Astrocyte (in vitro differentiated cells and primary cell): ENCODE measurements around the gene THRA. TPM values are rescaled to one million over a fixed set of nuclear protein-coding genes. Genes with fewer than 3 reads are reported as not detected.
A peak's percentile ranks its signal among the peaks of the same experiment; 100 is the strongest.

Source experiments
- DNase-seq: peaks from one replicate; pipeline ENCODE4 v3.0.0-alpha.2; 2010; ENCODE audit warnings: low read depth
- FAIRE-seq: peaks from 2 replicates; lab custom pipeline; 2011; peaks lifted over from hg19 to GRCh38; lab: Jason Lieb, UNC
- H2AFZ ChIP-seq: 2 replicates; pipeline ENCODE4 v1.6.0; 2012; ENCODE audit warnings: low read depth, low read length, inconsistent platforms
- H3K27ac ChIP-seq: 2 replicates; pipeline ENCODE4 v1.5.1; 2011; ENCODE audit warnings: low read depth, low read length, inconsistent platforms
- H3K27me3 ChIP-seq: 2 replicates; pipeline ENCODE4 v1.6.0; 2011; ENCODE audit warnings: low read length, inconsistent platforms; ENCODE audit not compliant: insufficient read depth
- H3K36me3 ChIP-seq: 2 replicates; pipeline ENCODE4 v1.5.1; 2011; ENCODE audit warnings: low read length, inconsistent platforms; ENCODE audit not compliant: insufficient read depth
- H3K4me1 ChIP-seq: 2 replicates; pipeline ENCODE4 v1.5.1; 2011; ENCODE audit warnings: low read length, inconsistent platforms; ENCODE audit not compliant: insufficient read depth
- H3K4me2 ChIP-seq: 2 replicates; pipeline ENCODE4 v1.6.0; 2012; ENCODE audit warnings: low read length, inconsistent platforms
- H3K4me3 ChIP-seq: 2 replicates; pipeline ENCODE4 v1.5.1; 2011; ENCODE audit warnings: low read depth, mild to moderate bottlenecking, low read length, inconsistent platforms; ENCODE audit not compliant: insufficient read depth
- H3K79me2 ChIP-seq: 2 replicates; pipeline ENCODE4 v1.6.0; 2012; ENCODE audit warnings: mild to moderate bottlenecking, low read length, inconsistent platforms; ENCODE audit not compliant: insufficient read depth
- H3K9ac ChIP-seq: 2 replicates; pipeline ENCODE4 v1.6.0; 2012; ENCODE audit warnings: mild to moderate bottlenecking, low read length, inconsistent platforms
- H3K9me3 ChIP-seq: 2 replicates; pipeline ENCODE4 v1.5.1; 2012; ENCODE audit warnings: low read depth, mild to moderate bottlenecking, low read length, inconsistent platforms; ENCODE audit not compliant: insufficient read depth
- H4K20me1 ChIP-seq: 2 replicates; pipeline ENCODE4 v1.6.0; 2012; ENCODE audit warnings: low read length, inconsistent platforms; ENCODE audit not compliant: insufficient read depth
- H3K27ac Mint-ChIP-seq: one replicate; pipeline ENCODE4 v1.8.0; 2021; ENCODE audit warnings: mild to moderate bottlenecking, mixed read lengths; ENCODE audit not compliant: unreplicated experiment
- H3K27me3 Mint-ChIP-seq: one replicate; pipeline ENCODE4 v1.8.0; 2021; ENCODE audit warnings: low read depth, mixed read lengths; ENCODE audit not compliant: unreplicated experiment
- H3K36me3 Mint-ChIP-seq: one replicate; pipeline ENCODE4 v1.8.0; 2021; ENCODE audit warnings: low read depth, mixed read lengths; ENCODE audit not compliant: unreplicated experiment
- H3K4me1 Mint-ChIP-seq: one replicate; pipeline ENCODE4 v1.8.0; 2021; ENCODE audit warnings: low read depth, mixed read lengths; ENCODE audit not compliant: unreplicated experiment
- H3K4me3 Mint-ChIP-seq: one replicate; pipeline ENCODE4 v1.8.0; 2021; ENCODE audit warnings: mild to moderate bottlenecking, moderate library complexity, mixed read lengths; ENCODE audit not compliant: unreplicated experiment
- H3K9me3 Mint-ChIP-seq: one replicate; pipeline ENCODE4 v1.8.0; 2021; ENCODE audit warnings: mild to moderate bottlenecking, mixed read lengths; ENCODE audit not compliant: unreplicated experiment
- EZH2 ChIP-seq: IDR thresholded peaks from 2 replicates; pipeline ENCODE4 v1.6.1; 2012; ENCODE audit warnings: mild to moderate bottlenecking, low read length, inconsistent platforms; ENCODE audit not compliant: insufficient read depth
- total RNA-seq: library from RNA; stranded (reverse); gene quantifications from 2 replicates; pipeline ENCODE4 v1.2.1, GENCODE V29; 2021
- TF ChIP-seq, protein P1 (sequence below): IDR thresholded peaks from 2 replicates; pipeline ENCODE4 v1.5.1; 2011; ENCODE audit warnings: low read depth, mild to moderate bottlenecking, inconsistent platforms, low read length, moderate library complexity; ENCODE audit not compliant: insufficient read depth

The THRA gene
- total RNA-seq, 1 donor from 2014 or later: 16.7 TPM

DNA sequence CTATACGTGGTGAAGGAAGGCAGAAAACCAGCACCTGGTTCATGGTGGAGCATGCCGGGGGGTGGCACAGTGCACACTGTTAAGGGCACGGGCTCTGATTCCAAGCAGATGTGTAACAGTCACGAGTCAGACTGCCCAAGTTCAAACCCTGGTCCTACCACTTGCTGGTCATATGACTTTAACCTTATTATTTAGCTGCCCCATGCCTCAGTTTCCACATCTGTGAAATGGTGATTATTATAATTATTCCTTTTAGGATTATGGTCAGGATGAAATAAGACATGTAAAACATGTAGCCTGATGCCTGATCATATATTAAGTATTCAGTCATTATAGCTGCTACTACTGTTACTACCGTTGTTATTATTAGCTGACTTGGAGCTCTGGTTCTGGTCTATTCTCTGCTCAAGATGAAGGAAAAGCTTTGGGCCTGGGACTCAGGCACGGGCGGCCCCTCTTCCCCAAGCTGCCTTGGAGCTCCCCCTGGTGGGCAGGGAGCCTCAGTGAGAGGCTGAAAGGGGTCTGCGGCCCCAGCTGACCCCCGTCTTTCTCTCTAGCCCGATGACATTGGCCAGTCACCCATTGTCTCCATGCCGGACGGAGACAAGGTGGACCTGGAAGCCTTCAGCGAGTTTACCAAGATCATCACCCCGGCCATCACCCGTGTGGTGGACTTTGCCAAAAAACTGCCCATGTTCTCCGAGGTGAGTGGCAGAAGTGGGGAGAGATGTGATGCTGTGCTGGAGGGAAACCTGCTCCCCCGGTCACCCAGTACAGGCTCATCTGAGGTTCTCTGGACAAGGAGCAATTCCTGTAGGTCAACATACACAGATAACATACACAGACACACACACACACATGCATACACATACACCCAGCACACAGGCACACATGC lies 23.6 kb downstream of the THRA start:
- peaks cover 2% of the 10 kb centered on the region for H3K4me1 ChIP-seq
- H3K9me3 ChIP-seq: no peaks in the 10 kb centered on the region
- H3K27me3 ChIP-seq: no peaks in the 10 kb centered on the region
- H3K9ac ChIP-seq: no peak overlapping the region
- H3K4me3 ChIP-seq: no peak overlapping the region
- H4K20me1 ChIP-seq: peaks cover 2% of the 10 kb centered on the region
- H3K27ac Mint-ChIP-seq: no peak overlapping the region
- no peak for DNase-seq
- no peaks in the 10 kb centered on the region for H3K27me3 Mint-ChIP-seq
- H3K36me3 Mint-ChIP-seq: peaks cover 22% of the 10 kb centered on the region
- H3K4me3 Mint-ChIP-seq: no peak overlapping the region
- H3K4me2 ChIP-seq: no peak overlapping the region
- TF ChIP-seq, protein P1, sequence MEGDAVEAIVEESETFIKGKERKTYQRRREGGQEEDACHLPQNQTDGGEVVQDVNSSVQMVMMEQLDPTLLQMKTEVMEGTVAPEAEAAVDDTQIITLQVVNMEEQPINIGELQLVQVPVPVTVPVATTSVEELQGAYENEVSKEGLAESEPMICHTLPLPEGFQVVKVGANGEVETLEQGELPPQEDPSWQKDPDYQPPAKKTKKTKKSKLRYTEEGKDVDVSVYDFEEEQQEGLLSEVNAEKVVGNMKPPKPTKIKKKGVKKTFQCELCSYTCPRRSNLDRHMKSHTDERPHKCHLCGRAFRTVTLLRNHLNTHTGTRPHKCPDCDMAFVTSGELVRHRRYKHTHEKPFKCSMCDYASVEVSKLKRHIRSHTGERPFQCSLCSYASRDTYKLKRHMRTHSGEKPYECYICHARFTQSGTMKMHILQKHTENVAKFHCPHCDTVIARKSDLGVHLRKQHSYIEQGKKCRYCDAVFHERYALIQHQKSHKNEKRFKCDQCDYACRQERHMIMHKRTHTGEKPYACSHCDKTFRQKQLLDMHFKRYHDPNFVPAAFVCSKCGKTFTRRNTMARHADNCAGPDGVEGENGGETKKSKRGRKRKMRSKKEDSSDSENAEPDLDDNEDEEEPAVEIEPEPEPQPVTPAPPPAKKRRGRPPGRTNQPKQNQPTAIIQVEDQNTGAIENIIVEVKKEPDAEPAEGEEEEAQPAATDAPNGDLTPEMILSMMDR: peak; percentile 56
- no peak for TF ChIP-seq EZH2
- no peaks in the 10 kb centered on the region for H3K9me3 Mint-ChIP-seq
- H3K79me2 ChIP-seq: no peaks in the 10 kb centered on the region
- peaks cover 2% of the 10 kb centered on the region for H3K4me1 Mint-ChIP-seq
- H2AFZ ChIP-seq: no peak overlapping the region
- no peak for FAIRE-seq
- H3K27ac ChIP-seq: no peak overlapping the region
- peaks cover 12% of the 10 kb centered on the region for H3K36me3 ChIP-seq

DNA sequence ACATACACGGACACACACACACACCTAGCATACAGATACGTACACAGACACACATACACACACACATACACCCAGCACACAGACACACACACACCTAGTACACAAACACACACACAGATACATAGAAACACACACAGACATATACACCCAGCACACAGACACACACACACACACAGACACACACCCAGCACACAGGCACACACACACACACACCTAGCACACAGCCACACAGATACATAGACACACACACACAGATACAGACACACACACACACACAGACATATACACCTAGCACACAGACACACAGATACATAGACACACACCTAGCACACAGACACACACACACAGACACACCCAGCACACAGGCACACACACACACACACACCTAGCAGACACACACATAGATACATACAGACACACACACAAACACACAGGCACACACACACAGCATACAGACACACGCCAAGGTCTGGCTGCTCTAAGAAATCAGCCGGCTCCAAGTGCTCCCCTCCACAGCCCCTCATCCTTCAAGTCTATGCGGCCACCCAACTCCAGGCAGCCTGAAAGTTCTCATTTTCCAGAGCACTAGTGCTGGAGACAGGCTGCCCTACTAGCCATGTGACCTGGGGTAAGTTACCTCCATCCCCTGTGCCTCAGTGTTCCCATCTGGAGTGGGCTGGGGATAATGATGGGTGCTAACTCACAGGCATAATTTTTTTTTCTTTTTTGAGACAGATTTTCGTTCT lies 24.5 kb downstream of the THRA start:
- H3K9me3 ChIP-seq: no peaks in the 10 kb centered on the region
- Mint-ChIP-seq H3K27ac (no peak overlapping the region), H3K27me3 (no peaks in the 10 kb centered on the region), H3K9me3 (no peaks in the 10 kb centered on the region), H3K4me3 (no peak overlapping the region), H3K36me3 (peaks cover 22% of the 10 kb centered on the region), H3K4me1 (peaks cover 7% of the 10 kb centered on the region)
- FAIRE-seq (peak; percentile 84), DNase-seq (no peak)
- H3K36me3 ChIP-seq: peaks cover 12% of the 10 kb centered on the region
- H3K9ac ChIP-seq: no peak overlapping the region
- H3K27ac ChIP-seq: no peak overlapping the region
- TF ChIP-seq, protein P1: no peak
- no peak for TF ChIP-seq EZH2
- H2AFZ ChIP-seq: no peak overlapping the region
- H4K20me1 ChIP-seq: peaks cover 2% of the 10 kb centered on the region
- H3K4me3 ChIP-seq: no peak overlapping the region
- H3K79me2 ChIP-seq: no peaks in the 10 kb centered on the region
- H3K4me2 ChIP-seq: no peak overlapping the region
- H3K27me3 ChIP-seq: no peaks in the 10 kb centered on the region
- peaks cover 2% of the 10 kb centered on the region for H3K4me1 ChIP-seq
